SJCRH30 (cell line): ENCODE measurements around the gene SNHG17. TPM values are rescaled to one million over a fixed set of nuclear protein-coding genes. Genes with fewer than 3 reads are reported as not detected.
"Not testable (repeated sequence)": the region's sequence is repeated elsewhere in the genome, so short reads cannot be mapped to it uniquely, and the experiment has no call there.

Experiments
- DNase-seq, 2 experiments: peaks; one replicate each; pipeline ENCODE4 v3.0.0-alpha.2; 2015 to 2020
- H3K27ac ChIP-seq: fragments of 250-450 bp; sonication (Bioruptor Pico); 2 replicates; pipeline ENCODE4 v1.5.1; 2020; ENCODE audit warnings: mild to moderate bottlenecking, moderate library complexity
- H3K27me3 ChIP-seq: fragments of 250-450 bp; sonication (Bioruptor Pico); 2 replicates; pipeline ENCODE4 v1.5.1; 2020; ENCODE audit warnings: mild to moderate bottlenecking, moderate library complexity
- H3K36me3 ChIP-seq: fragments of 250-450 bp; sonication (Bioruptor Pico); 2 replicates; pipeline ENCODE4 v1.5.1; 2020; ENCODE audit warnings: mild to moderate bottlenecking, moderate library complexity
- H3K4me1 ChIP-seq: fragments of 250-450 bp; sonication (Bioruptor Pico); 2 replicates; pipeline ENCODE4 v1.5.1; 2020; ENCODE audit warnings: mild to moderate bottlenecking, moderate library complexity
- H3K4me3 ChIP-seq: fragments of 250-450 bp; sonication (Bioruptor Pico); 2 replicates; pipeline ENCODE4 v1.5.1; 2020; ENCODE audit warnings: mild to moderate bottlenecking, moderate library complexity
- H3K9me3 ChIP-seq: fragments of 250-450 bp; sonication (Bioruptor Pico); replicated peaks from 2 replicates; pipeline ENCODE4 v1.5.1; 2020; ENCODE audit warnings: mild to moderate bottlenecking, moderate library complexity
- total RNA-seq: library from RNA; depleted of rRNA; stranded (reverse); fragments of >200 nt; shearing (Covaris generic); gene quantifications from 2 replicates; pipeline ENCODE4 v1.2.3, GENCODE V29; 2014; rRNA removed

SNHG17 gene
- total RNA-seq, 1 experiment from 2014 or later, result 42.8 TPM

DNA sequence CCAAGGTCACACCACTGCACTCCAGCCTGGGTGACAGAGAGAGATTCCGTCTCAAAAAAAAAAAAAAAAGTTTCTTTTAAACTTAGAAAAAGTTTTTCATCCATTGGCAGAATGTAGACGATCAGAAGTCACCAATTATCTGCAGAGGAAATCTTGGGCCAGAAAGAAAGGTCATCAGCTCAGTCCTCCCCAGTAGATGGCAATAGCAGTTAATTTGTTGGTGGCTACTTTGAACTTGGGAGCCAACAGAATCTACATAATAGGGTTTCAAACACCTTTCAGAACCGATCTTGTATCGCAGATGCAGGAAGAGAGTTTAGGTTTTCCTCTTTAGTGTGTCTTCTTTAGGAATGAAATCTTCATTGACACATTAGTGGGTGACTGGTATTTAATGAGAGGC lies 47.2 kb downstream of the SNHG17 start:
- no peaks in the 10 kb centered on the region for H3K4me1 ChIP-seq
- no peak overlapping the region for H3K27ac ChIP-seq
- H3K4me3 ChIP-seq, result no peak overlapping the region
- H3K36me3 ChIP-seq, result no peaks in the 10 kb centered on the region
- peaks cover 5% of the 10 kb centered on the region; the same call in 1 of the 2 replicates for H3K27me3 ChIP-seq
- 0 out of 2 replicates have a peak, but pooled peaks cover 5% of the 10 kb centered on the region for H3K9me3 ChIP-seq
- no peak for DNase-seq

DNA sequence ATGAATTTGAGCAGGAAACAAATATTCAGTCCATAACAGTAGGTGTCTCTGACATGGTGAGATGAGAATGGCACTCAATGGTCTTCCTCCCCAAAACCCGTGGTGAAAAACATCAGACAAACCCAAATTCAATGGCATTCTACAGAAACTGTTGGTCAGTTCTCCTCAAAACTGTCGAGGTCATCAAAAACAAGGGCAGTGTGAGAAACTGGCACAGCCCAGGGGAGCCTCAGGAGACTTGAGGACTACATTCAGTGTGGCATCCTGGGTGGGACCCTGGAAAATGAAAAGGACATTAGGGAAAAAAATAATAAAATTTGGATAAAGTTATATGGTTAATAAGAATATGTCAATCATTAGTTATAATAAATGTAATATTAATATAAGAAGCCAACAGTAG lies 48.3 kb downstream of the SNHG17 start:
- H3K36me3 ChIP-seq, result no peaks in the 10 kb centered on the region
- no peaks in the 10 kb centered on the region for H3K4me1 ChIP-seq
- H3K27me3 ChIP-seq, result peaks cover 5% of the 10 kb centered on the region; the same call in 1 of the 2 replicates
- H3K27ac ChIP-seq, result no peak overlapping the region
- 0 out of 2 replicates have a peak, but pooled peaks cover 5% of the 10 kb centered on the region for H3K9me3 ChIP-seq
- no peak overlapping the region for H3K4me3 ChIP-seq
- no peak for DNase-seq

DNA sequence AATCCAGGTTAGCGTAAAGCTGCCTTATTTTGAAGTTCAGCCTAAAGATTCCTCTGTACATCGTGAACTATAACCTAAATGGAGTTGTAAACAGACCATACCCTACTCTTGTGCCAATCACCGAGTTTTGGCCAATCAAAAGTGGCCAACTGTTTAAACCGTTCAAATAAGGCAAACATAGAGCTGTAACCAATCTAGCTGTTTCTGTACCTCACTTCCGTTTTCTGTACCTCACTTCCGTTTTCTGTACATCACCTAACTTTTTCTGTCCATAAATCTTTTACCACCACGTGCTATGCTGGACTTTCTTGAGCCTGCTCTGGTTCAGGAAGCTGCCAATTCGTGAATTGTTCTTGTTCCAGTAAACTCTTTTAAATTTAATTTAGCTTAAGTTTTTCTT lies 49.1 kb downstream of the SNHG17 start:
- no peaks in the 10 kb centered on the region for H3K36me3 ChIP-seq
- no peak overlapping the region for H3K27ac ChIP-seq
- H3K4me1 ChIP-seq, result no peaks in the 10 kb centered on the region
- no peak overlapping the region for H3K4me3 ChIP-seq
- DNase-seq, result no peak
- H3K9me3 ChIP-seq, result 0 out of 2 replicates have a peak, but pooled peaks cover 4% of the 10 kb centered on the region
- peaks cover 5% of the 10 kb centered on the region; the same call in 1 of the 2 replicates for H3K27me3 ChIP-seq

DNA sequence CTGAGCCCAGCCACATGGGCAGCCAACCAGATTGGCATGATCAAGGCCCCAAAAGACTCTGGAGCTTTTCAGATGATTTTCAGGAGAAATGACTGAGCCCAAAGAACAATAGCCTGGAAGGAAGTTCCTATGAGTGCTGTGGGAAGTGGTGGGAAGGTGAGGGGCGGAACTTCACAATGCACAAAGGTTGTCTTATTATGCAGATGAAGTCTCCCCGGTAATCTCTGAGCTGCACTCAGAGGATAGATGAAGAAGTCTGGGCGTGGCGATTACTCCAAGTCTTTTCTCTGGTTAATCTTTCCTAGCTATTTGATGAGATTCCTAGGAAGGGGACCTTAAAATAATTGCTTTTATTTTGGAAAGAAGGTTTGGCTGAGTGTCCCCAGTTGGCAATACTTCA lies 52.0 kb downstream of the SNHG17 start:
- no peak overlapping the region for H3K27ac ChIP-seq
- H3K27me3 ChIP-seq, result peaks cover 5% of the 10 kb centered on the region; the same call in 1 of the 2 replicates
- H3K4me3 ChIP-seq, result no peak overlapping the region
- no peaks in the 10 kb centered on the region for H3K36me3 ChIP-seq
- no peaks in the 10 kb centered on the region for H3K9me3 ChIP-seq
- DNase-seq, result no peak
- no peaks in the 10 kb centered on the region for H3K4me1 ChIP-seq

DNA sequence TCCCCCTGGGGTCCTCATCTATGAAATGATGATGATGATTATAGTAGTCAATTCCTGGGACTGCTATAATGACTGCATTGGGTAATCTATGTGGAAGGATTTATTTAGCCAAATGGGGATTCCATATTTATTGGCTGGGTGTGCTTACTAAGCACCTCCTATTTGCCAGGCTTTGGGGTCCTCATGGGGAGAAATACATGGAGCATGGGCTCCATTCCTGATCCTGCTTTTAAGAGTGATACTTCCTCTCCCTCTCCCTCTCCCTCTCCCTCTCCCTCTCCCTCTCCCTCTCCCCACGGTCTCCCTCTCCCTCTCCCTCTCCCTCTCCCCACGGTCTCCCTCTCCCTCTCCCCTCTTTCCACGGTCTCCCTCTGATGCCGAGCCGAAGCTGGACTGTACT lies 57.3 kb downstream of the SNHG17 start:
- not testable (repeated sequence) for H3K27me3 ChIP-seq, H3K4me3 ChIP-seq, H3K27ac ChIP-seq, DNase-seq, H3K9me3 ChIP-seq, H3K4me1 ChIP-seq, H3K36me3 ChIP-seq

DNA sequence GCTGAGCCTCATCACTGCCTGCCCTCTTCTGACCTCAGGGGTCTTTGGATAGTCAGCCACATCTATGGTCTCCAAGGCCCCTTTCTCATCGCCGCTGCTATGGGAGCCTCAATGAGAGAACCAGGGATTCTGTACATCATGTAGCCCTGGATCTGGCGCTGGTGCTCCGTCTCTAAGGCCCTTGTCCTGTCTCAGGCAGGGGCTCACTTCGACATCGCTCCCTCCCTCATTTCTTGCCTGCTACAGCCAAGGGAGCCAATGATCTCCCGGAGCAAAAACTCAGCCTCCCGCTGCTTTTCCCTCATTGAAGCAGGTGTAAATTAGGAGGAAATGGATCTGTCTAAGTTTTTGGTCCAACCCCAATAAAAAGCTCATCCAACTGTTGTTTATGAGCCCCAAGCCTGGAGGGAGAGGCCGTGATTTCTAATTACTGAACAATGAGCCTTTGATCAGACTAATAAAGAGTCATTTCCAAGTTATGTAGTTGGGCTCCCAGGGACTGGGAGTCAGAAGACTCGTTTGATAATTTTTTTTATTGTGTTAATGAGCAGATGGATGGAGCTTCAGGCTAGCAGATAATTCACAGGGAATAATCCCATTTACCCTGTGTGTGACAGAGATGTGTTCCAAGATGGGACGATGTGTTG lies 58.0 kb downstream of the SNHG17 start:
- DNase-seq, result no peak
- H3K27ac ChIP-seq, result no peak overlapping the region
- no peaks in the 10 kb centered on the region for H3K4me1 ChIP-seq
- H3K4me3 ChIP-seq, result no peak overlapping the region
- no peaks in the 10 kb centered on the region for H3K36me3 ChIP-seq
- peaks cover 11% of the 10 kb centered on the region for H3K27me3 ChIP-seq
- H3K9me3 ChIP-seq, result no peaks in the 10 kb centered on the region

DNA sequence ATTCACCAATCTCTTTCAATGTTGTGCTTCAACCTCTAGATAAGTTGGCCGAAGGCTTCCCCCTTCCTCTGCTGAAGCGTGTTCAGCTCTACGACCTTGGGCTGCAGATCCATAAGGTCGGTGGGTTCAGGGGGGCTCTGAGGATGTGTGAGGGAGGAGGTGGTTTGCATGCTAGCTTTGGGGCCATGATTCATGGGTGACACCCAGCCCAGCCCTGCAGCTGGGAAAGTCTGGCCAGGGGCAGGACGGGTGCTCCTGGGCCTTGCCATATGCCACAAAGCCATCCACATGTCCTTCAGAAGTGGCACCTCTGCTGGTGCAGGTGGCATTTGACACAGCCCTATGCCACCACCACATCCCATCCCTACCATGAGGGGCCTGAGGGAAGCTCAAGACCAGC lies 61.2 kb downstream of the SNHG17 start:
- no peak for DNase-seq
- no peak overlapping the region for H3K27ac ChIP-seq
- H3K4me1 ChIP-seq, result no peaks in the 10 kb centered on the region
- no peaks in the 10 kb centered on the region for H3K9me3 ChIP-seq
- H3K4me3 ChIP-seq, result no peak overlapping the region
- H3K36me3 ChIP-seq, result no peaks in the 10 kb centered on the region
- H3K27me3 ChIP-seq, result peaks cover 18% of the 10 kb centered on the region

DNA sequence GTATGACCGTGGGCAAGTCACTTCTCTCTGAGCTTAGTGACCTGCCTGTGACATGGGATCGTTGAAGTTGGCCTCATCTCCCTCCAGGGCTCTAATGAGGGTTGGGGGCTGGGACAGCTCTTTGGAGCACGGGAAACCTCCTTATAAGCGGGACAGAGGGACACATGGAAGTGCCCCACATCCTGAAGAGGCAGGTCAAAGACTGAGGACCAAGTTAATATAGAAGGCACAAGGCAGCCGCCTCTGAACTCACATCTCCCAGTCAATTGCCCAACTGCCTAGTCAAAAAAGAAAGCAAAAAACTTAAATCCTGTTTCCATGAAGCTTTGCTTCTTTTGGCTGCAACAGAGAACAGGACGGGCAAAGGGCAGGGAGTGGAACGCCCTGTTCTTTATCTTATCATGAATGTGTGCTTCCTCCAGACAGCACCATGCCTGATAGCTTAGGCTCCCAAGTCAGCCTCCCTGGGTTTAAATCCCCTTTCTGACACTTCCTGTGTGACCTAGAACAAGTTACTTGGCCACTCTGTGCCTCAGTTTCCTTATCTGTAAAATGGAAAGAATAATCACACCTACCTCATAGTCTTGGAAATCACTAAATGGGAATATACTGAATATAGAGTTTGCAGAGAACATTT lies 61.8 kb downstream of the SNHG17 start:
- no peaks in the 10 kb centered on the region for H3K36me3 ChIP-seq
- no peak overlapping the region for H3K4me3 ChIP-seq
- peaks cover 18% of the 10 kb centered on the region for H3K27me3 ChIP-seq
- no peaks in the 10 kb centered on the region for H3K4me1 ChIP-seq
- H3K27ac ChIP-seq, result no peak overlapping the region
- no peak for DNase-seq
- no peaks in the 10 kb centered on the region for H3K9me3 ChIP-seq

DNA sequence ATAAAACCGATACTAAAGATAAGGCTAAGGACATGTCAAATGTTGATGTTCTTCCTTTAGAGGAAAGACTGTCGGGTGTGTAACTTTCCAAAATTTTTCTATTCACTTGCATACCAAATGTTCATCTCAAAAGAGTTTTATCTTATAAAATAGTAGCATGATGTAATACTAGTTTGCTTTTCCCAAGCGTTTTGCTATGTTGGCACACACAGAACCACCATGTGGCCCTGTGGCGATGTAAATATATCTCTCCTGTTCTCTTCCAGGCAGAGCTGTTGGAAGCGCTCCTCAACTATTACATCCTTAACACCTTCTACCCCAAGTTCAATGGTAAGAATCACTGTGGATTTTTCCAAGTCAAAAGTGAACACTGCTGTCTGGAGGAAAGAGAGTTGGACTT lies 62.3 kb downstream of the SNHG17 start:
- Histone ChIP-seq H3K27me3 (peaks cover 18% of the 10 kb centered on the region), H3K4me3 (no peak overlapping the region), H3K4me1 (no peaks in the 10 kb centered on the region), H3K27ac (no peak overlapping the region), H3K9me3 (no peaks in the 10 kb centered on the region), H3K36me3 (no peaks in the 10 kb centered on the region)
- no peak for DNase-seq

Other genes starting within 250 kb of the SNHG17 start
- 1.4 TPM in 2 replicates for gene KIAA1755, start 174.6 kb downstream of the SNHG17 start, total RNA-seq
- 0.06 TPM in 1 of 2 replicates, not detected in the other for gene BPI, start 131.2 kb downstream of the SNHG17 start, total RNA-seq
- not detected in 2 replicates for gene LBP, start 88.8 kb downstream of the SNHG17 start, total RNA-seq
- 48.2 and 51.5 TPM in 2 replicates for gene RALGAPB, start 37.5 kb upstream of the SNHG17 start, total RNA-seq
- gene ADIG, start 145.9 kb upstream of the SNHG17 start, total RNA-seq, result not detected in 2 replicates
- not detected in 2 replicates for gene ARHGAP40, start 166.5 kb upstream of the SNHG17 start, total RNA-seq